Cardiac fibroblast (primary cell): Measurements from ENCODE around the gene BTBD16.

Source experiments
- DNase-seq, 2 donors: peaks; one replicate each; pipeline versions ENCODE4 v3.0.0 to v3.0.0-alpha.2; 2010; ENCODE audit warnings: low read depth in 2 of 2
- H3K4me3 ChIP-seq, 2 donors: replicated peaks in 1 of 2; 1 replicate in 1 of 2; 2 replicates in 1 of 2; pipeline ENCODE4 v1.5.1; 2011; ENCODE audit warnings: low read depth in 2 of 2, low read length in 2 of 2, mild to moderate bottlenecking in 2 of 2, moderate library complexity in 1 of 2
- TF ChIP-seq, protein P1 (sequence below): IDR thresholded peaks from one replicate; pipeline ENCODE4 v1.5.1; 2011; ENCODE audit warnings: low read depth, mild to moderate bottlenecking, low read length, inconsistent platforms

BTBD16 gene

DNA sequence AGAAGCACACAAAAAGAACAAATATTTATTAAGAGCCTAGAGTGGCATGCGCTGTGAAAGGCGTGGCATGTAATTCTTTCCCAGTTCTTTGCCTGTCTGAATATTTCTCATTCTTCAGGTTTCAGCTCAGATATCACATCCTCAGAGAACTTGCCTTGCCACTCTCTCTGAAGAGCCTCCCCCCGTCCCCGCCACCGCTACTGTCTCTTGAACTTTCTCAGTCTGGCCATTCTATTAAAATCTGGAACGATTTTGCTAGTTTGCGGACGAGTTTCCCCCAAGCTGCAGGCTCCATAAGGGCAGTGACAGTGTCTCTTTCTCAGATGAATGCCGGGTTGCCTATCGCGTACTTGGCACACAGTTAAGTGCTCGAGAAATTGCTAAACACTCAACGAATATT, 102.6 kb downstream of the BTBD16 start:
- TF ChIP-seq, protein P1, sequence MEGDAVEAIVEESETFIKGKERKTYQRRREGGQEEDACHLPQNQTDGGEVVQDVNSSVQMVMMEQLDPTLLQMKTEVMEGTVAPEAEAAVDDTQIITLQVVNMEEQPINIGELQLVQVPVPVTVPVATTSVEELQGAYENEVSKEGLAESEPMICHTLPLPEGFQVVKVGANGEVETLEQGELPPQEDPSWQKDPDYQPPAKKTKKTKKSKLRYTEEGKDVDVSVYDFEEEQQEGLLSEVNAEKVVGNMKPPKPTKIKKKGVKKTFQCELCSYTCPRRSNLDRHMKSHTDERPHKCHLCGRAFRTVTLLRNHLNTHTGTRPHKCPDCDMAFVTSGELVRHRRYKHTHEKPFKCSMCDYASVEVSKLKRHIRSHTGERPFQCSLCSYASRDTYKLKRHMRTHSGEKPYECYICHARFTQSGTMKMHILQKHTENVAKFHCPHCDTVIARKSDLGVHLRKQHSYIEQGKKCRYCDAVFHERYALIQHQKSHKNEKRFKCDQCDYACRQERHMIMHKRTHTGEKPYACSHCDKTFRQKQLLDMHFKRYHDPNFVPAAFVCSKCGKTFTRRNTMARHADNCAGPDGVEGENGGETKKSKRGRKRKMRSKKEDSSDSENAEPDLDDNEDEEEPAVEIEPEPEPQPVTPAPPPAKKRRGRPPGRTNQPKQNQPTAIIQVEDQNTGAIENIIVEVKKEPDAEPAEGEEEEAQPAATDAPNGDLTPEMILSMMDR: no peak
- peak; percentile 32 to 34 for DNase-seq
- peak overlapping the region; percentile 50 to 55 for H3K4me3 ChIP-seq

DNA sequence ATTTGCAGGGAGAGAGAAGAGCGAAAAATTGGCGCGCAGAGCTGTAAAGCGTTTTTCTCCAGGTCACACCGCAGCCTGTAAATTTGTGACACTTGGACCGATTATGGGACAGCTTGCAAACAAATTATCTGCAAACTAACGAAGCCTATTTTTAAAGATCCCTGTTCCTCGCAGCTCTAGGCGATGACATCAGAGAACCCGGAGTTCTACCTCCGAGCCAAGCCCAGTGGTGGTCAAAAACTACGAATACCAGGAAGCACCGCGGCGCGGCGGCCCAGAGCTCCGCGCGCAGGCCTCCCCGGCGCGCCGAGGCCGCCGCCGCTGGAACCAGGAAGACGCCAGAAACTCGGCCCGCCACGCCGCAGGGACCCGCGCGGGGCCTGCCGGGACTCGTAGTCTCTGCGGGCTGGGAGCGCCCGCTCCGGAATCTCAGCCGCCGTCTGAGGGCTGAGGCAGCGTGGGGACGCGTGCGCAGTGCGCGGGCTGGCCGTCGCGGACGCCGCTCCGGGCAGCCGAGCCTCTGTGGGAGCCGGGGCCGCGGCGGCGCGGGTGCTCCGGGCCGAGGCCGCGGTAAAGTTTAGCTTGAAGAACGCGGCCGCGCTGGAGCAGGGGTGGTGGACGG, 103.3 kb downstream of the BTBD16 start, which contains the start of gene PLEKHA1:
Gene PLEKHA1 (plus strand): TSS at position 472 of the 622 bp plus-strand sequence. CDS start 18,493 bp downstream, outside the sequence.
- DNase-seq: peak; percentile 93 to 96
- peak within 1 kb of the TSS; percentile 88 to 91 for H3K4me3 ChIP-seq
- TF ChIP-seq, protein P1: no peak

DNA sequence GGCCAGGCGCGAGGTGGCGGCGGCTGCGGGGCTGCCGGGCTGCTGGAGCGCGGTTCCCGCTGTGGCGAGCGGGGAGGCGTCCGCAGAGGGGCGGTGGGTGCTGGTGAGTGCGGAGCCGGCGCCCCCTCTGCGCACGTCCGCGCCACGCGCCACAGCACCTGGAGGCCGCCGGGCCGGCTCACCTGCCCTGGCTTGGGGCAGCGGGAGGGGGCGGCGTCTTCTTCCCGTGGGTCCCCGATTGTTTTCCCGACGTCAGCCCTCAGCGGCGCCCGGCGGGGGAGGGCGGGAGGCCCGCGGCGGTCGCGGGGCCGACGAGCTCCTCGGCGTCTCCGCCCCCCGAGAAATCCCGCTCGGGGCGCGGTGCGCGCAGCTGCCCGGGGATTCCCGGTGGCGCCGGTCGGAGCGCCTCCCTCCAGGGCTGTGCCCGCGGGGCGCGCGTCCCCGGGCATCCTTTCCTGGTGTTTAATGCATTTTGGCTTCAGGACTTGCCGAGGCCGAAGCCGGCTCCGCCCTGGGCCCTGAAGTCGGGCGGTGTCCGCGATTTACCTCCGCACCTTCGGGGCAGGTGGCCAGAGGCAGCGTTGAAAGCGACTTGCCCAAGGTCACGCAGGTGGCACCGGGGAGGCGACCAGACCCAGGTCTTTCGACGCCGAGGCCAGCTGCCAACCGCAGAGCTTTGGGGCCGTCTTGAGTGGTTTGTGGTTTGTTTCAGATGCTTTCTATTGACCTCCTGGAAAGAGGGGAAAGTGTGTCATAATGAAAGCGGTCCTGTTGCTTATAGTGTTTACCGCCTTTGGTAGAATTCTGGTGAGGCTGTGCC, 104.0 kb downstream of the BTBD16 start:
- DNase-seq: peak; percentile 57 to 60
- TF ChIP-seq, protein P1: no peak
- H3K4me3 ChIP-seq: peak overlapping the region; percentile 88 to 91

DNA sequence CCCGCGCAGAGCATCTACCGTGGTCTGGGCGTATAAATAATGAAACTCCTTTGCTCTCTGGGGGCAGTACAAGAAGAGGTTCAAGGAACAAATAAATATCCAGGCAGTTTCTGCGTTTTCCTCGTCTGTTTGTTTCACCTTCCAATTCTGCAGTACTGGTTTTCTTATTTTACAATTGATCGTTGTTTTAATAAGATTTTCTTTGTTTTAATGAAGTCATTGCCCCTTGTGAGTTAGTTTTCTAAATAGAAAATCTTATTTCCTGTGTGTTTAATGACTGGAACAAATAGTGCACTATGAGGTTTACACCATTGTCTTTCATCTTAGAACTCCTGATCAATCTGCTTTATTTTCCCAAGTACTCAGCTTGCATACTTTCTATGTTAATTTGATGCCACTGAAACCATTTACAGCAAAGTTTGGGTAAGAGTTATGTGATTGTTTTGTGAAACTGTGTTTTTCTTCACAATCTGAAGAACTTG, 104.6 kb downstream of the BTBD16 start:
- TF ChIP-seq, protein P1: no peak
- peak overlapping the region; percentile 88 to 91 for H3K4me3 ChIP-seq
- no peak for DNase-seq

DNA sequence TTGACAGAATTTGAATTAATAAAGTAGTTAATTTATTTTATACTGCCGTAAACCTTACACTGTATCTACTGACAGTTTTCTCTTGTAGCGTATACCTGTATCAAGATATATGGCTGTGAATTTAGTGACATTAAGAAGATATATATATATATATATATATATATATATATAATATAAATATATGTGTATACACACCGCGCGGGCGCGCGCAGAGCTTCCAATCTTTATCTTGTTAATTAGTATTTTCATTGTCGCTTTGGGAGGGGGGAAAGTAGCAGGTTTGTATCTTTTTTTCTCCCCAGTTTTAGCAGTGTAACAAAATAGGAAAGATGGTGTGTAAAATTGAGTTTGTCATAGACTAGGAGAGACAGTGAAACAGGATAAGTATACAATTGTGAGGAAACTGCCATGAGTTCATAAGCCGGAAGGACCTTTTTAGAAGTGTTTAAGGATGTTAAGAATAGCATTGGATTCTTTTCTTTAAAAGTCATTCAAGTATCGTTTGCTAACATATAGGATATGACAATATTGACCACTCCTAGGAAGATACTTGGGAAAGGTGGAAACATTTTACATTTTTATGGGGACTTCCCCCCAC, 105.4 kb downstream of the BTBD16 start:
- TF ChIP-seq, protein P1: no peak
- no peak for DNase-seq
- H3K4me3 ChIP-seq: no peak overlapping the region

DNA sequence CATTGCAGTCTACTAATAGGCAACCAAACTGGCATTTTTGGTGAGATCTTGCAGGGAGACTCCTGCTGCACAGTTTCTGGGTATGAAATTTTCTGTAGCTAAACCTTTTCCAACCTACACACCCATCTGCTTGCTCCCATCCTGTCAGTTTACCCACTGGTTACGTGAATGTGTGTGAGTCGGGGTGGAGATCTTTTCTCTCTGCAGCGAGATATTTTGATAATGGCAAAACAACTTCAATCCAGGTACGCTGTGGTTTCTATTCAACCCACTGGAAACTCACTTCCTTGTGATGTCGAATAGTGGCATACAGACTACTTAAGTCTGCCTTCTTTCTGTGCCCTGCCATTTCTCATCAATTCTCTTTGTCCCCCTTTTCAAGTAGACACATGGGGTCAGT, 107.9 kb downstream of the BTBD16 start:
- DNase-seq: no peak
- TF ChIP-seq, protein P1: no peak
- no peak overlapping the region for H3K4me3 ChIP-seq
